Measurements from ENCODE around the gene B4GALNT4.
"Not testable (repeated sequence)": the region's sequence is repeated elsewhere in the genome, so short reads cannot be mapped to it uniquely, and the experiment has no call there.

B4GALNT4 gene

DNA sequence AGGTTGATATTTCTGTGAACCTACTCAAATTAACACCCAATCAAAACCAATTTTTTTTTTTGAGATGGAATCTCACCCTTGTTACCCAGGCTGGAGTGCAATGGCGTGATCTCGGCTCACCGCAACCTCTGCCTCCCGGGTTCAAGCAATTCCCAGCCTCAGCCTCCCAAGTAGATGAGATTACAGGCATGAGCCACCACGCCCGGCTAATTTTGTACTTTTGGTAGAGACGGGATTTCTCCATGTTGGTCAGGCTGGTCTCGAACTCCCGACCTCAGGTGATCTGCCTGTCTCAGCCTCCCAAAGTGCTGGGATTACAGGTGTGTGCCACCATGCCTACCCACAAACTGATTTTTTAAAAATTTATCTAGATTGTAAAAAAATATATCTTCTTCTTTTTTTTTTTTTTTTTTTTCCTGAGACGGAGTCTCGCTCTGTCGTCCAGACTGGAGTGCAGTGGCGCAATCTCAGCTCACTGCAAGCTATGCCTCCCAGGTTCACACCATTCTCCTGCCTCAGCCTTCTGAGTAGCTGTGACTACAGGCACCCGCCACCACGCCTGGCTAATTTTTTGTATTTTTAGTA, 40.7 kb upstream of the B4GALNT4 start:
- not testable (repeated sequence) for H3K9ac ChIP-seq (ENCODE audit: low read depth in 1 of 2, low read length in 2 of 2); H3K36me3 ChIP-seq (ENCODE audit: control insufficient read depth in 1 of 2, insufficient read depth in 2 of 2, low read length in 2 of 2); H3K4me3 ChIP-seq (ENCODE audit: low read depth in 1 of 2, low read length in 2 of 2); H3K27me3 ChIP-seq (ENCODE audit: control insufficient read depth in 1 of 2, insufficient read depth in 2 of 2, low read length in 2 of 2); H3K9me3 ChIP-seq (ENCODE audit: control insufficient read depth in 1 of 2, low read length in 2 of 2); H3K27ac ChIP-seq (ENCODE audit: low read depth, low read length)
- H3K4me1 ChIP-seq (ENCODE audit: control insufficient read depth in 1 of 2, insufficient read depth in 2 of 2, low read length in 2 of 2) = peaks cover 21 to 23% of the 10 kb centered on the region in 2 donors

- no peaks in the 10 kb centered on the region for H3K36me3 ChIP-seq (ENCODE audit: control insufficient read depth in 1 of 2, insufficient read depth in 2 of 2, low read length in 2 of 2)
- no peaks in the 10 kb centered on the region for H3K9me3 ChIP-seq (ENCODE audit: control insufficient read depth in 1 of 2, low read length in 2 of 2)
- H3K9ac ChIP-seq (ENCODE audit: low read depth in 1 of 2, low read length in 2 of 2) = no peak overlapping the region
- no peak overlapping the region for H3K27ac ChIP-seq (ENCODE audit: low read depth, low read length)
- no peaks in the 10 kb centered on the region for H3K27me3 ChIP-seq (ENCODE audit: control insufficient read depth in 1 of 2, insufficient read depth in 2 of 2, low read length in 2 of 2)
- no peak overlapping the region for H3K4me3 ChIP-seq (ENCODE audit: low read depth in 1 of 2, low read length in 2 of 2)
- H3K4me1 ChIP-seq (ENCODE audit: control insufficient read depth in 1 of 2, insufficient read depth in 2 of 2, low read length in 2 of 2) = peaks cover 15 to 23% of the 10 kb centered on the region in 2 donors
Observed at GRCh38 chr11:329886-330253, 39.4 kb upstream of the B4GALNT4 start.

- Histone ChIP-seq H3K4me3 (ENCODE audit: low read depth in 1 of 2, low read length in 2 of 2) (no peak overlapping the region), H3K9me3 (ENCODE audit: control insufficient read depth in 1 of 2, low read length in 2 of 2) (no peaks in the 10 kb centered on the region), H3K27ac (ENCODE audit: low read depth, low read length) (no peak overlapping the region)
Observed at GRCh38 chr11:330307-330693, 39.0 kb upstream of the B4GALNT4 start.

GRCh38 chr11:330694-331357, 38.5 kb upstream of the B4GALNT4 start:
- Histone ChIP-seq H3K9ac (ENCODE audit: low read depth in 1 of 2, low read length in 2 of 2) (no peak overlapping the region), H3K4me1 (ENCODE audit: control insufficient read depth in 1 of 2, insufficient read depth in 2 of 2, low read length in 2 of 2) (peaks cover 18 to 25% of the 10 kb centered on the region in 2 donors)

More at GRCh38 chr11:330307-330693, 39.0 kb upstream of the B4GALNT4 start:
- H3K4me1 ChIP-seq (ENCODE audit: control insufficient read depth in 1 of 2, insufficient read depth in 2 of 2, low read length in 2 of 2) = peaks cover 14 to 23% of the 10 kb centered on the region in 2 donors
- H3K27me3 ChIP-seq (ENCODE audit: control insufficient read depth in 1 of 2, insufficient read depth in 2 of 2, low read length in 2 of 2) = no peaks in the 10 kb centered on the region
- no peak overlapping the region for H3K9ac ChIP-seq (ENCODE audit: low read depth in 1 of 2, low read length in 2 of 2)
- no peaks in the 10 kb centered on the region for H3K36me3 ChIP-seq (ENCODE audit: control insufficient read depth in 1 of 2, insufficient read depth in 2 of 2, low read length in 2 of 2)

GRCh38 chr11:331358-332060, 37.8 kb upstream of the B4GALNT4 start:
- Histone ChIP-seq H3K36me3 (ENCODE audit: control insufficient read depth in 1 of 2, insufficient read depth in 2 of 2, low read length in 2 of 2) (no peaks in the 10 kb centered on the region), H3K4me3 (ENCODE audit: low read depth in 1 of 2, low read length in 2 of 2) (no peak overlapping the region), H3K4me1 (ENCODE audit: control insufficient read depth in 1 of 2, insufficient read depth in 2 of 2, low read length in 2 of 2) (peaks cover 19 to 25% of the 10 kb centered on the region in 2 donors), H3K9me3 (ENCODE audit: control insufficient read depth in 1 of 2, low read length in 2 of 2) (no peaks in the 10 kb centered on the region), H3K27ac (ENCODE audit: low read depth, low read length) (no peak overlapping the region), H3K27me3 (ENCODE audit: control insufficient read depth in 1 of 2, insufficient read depth in 2 of 2, low read length in 2 of 2) (no peaks in the 10 kb centered on the region), H3K9ac (ENCODE audit: low read depth in 1 of 2, low read length in 2 of 2) (no peak overlapping the region)

More at GRCh38 chr11:330694-331357, 38.5 kb upstream of the B4GALNT4 start:
- no peaks in the 10 kb centered on the region for H3K9me3 ChIP-seq (ENCODE audit: control insufficient read depth in 1 of 2, low read length in 2 of 2)
- no peak overlapping the region for H3K27ac ChIP-seq (ENCODE audit: low read depth, low read length)
- no peak overlapping the region for H3K4me3 ChIP-seq (ENCODE audit: low read depth in 1 of 2, low read length in 2 of 2)
- H3K36me3 ChIP-seq (ENCODE audit: control insufficient read depth in 1 of 2, insufficient read depth in 2 of 2, low read length in 2 of 2) = no peaks in the 10 kb centered on the region
- H3K27me3 ChIP-seq (ENCODE audit: control insufficient read depth in 1 of 2, insufficient read depth in 2 of 2, low read length in 2 of 2) = no peaks in the 10 kb centered on the region

DNA sequence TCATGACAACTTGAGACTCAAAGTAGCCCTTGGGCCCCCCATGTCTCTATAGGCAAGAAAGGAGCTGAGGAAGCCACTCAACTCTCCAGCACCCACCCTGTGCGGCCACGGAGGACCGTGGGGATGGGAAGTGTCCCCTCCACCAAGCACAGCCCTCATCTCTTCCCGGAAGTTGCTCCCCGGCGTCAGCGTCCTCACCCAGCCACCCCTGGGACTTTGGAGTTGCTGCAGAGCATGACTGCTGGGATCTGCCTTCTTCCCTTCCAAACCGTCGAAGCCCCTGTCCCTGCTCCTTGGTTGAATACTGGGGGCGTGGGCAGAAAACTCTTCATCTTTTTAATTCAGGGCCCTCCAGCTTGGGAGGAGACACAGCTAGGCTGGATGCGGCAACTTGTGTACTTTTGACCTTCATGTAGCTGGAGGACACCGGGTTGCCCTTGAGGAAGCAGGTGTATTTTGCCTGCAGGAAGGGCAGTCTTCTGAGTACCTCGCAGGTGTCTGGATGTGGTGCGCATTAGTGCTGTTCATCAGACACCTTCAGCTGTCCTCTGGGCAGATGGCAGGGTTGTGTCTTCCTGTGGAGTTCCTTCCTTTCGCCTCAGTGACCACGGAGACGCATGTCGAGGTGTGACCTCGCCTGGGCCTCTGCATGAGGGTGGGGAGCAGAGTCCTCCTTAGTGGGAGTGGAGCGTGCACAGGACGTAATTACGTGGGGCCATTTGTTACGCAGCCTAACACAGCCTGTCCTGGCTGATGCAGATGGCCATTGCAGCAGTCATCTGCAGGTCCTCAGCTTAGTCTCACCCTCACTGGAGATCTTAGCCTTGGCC, 36.4 kb upstream of the B4GALNT4 start:
- Histone ChIP-seq H3K27ac (ENCODE audit: low read depth, low read length) (no peak overlapping the region), H3K4me1 (ENCODE audit: control insufficient read depth in 1 of 2, insufficient read depth in 2 of 2, low read length in 2 of 2) (peaks cover 16 to 21% of the 10 kb centered on the region in 2 donors), H3K4me3 (ENCODE audit: low read depth in 1 of 2, low read length in 2 of 2) (no peak overlapping the region), H3K9me3 (ENCODE audit: control insufficient read depth in 1 of 2, low read length in 2 of 2) (no peaks in the 10 kb centered on the region), H3K9ac (ENCODE audit: low read depth in 1 of 2, low read length in 2 of 2) (no peak overlapping the region), H3K27me3 (ENCODE audit: control insufficient read depth in 1 of 2, insufficient read depth in 2 of 2, low read length in 2 of 2) (no peaks in the 10 kb centered on the region), H3K36me3 (ENCODE audit: control insufficient read depth in 1 of 2, insufficient read depth in 2 of 2, low read length in 2 of 2) (no peaks in the 10 kb centered on the region)

GRCh38 chr11:333616-334263, 35.6 kb upstream of the B4GALNT4 start:
- peaks cover 16 to 21% of the 10 kb centered on the region in 2 donors for H3K4me1 ChIP-seq (ENCODE audit: control insufficient read depth in 1 of 2, insufficient read depth in 2 of 2, low read length in 2 of 2)
- H3K36me3 ChIP-seq (ENCODE audit: control insufficient read depth in 1 of 2, insufficient read depth in 2 of 2, low read length in 2 of 2); H3K9ac ChIP-seq (ENCODE audit: low read depth in 1 of 2, low read length in 2 of 2); H3K4me3 ChIP-seq (ENCODE audit: low read depth in 1 of 2, low read length in 2 of 2); H3K27me3 ChIP-seq (ENCODE audit: control insufficient read depth in 1 of 2, insufficient read depth in 2 of 2, low read length in 2 of 2); H3K9me3 ChIP-seq (ENCODE audit: control insufficient read depth in 1 of 2, low read length in 2 of 2); H3K27ac ChIP-seq (ENCODE audit: low read depth, low read length): not testable (repeated sequence)

- H3K27ac ChIP-seq (ENCODE audit: low read depth, low read length) = no peak overlapping the region
- H3K9ac ChIP-seq (ENCODE audit: low read depth in 1 of 2, low read length in 2 of 2) = no peak overlapping the region
- H3K4me3 ChIP-seq (ENCODE audit: low read depth in 1 of 2, low read length in 2 of 2) = no peak overlapping the region
- no peaks in the 10 kb centered on the region for H3K9me3 ChIP-seq (ENCODE audit: control insufficient read depth in 1 of 2, low read length in 2 of 2)
- no peaks in the 10 kb centered on the region for H3K36me3 ChIP-seq (ENCODE audit: control insufficient read depth in 1 of 2, insufficient read depth in 2 of 2, low read length in 2 of 2)
- H3K27me3 ChIP-seq (ENCODE audit: control insufficient read depth in 1 of 2, insufficient read depth in 2 of 2, low read length in 2 of 2) = no peaks in the 10 kb centered on the region
- peaks cover 16 to 21% of the 10 kb centered on the region in 2 donors for H3K4me1 ChIP-seq (ENCODE audit: control insufficient read depth in 1 of 2, insufficient read depth in 2 of 2, low read length in 2 of 2)
Observed at GRCh38 chr11:334264-334994, 34.9 kb upstream of the B4GALNT4 start.

Measured in duodenal mucosa (tissue), 2 donors.